ENCODE results near the gene SOD2.

SOD2 gene

GRCh38 chr6:159655409-159655988 is 37.5 kb downstream of the SOD2 start:
- no peak overlapping the region for H3K27ac ChIP-seq
- TF ChIP-seq ZFX (IDR thresholded peaks at IDR 0.05; ENCODE audit: borderline replicate concordance) (no peak), CTCF (IDR thresholded peaks at IDR 0.05) (no peak)

GRCh38 chr6:159654483-159655098 is 38.5 kb downstream of the SOD2 start:
- H3K27ac ChIP-seq, result no peak overlapping the region
- no peak for TF ChIP-seq ZFX (IDR thresholded peaks at IDR 0.05; ENCODE audit: borderline replicate concordance)
- peak; percentile 78 for TF ChIP-seq CTCF (IDR thresholded peaks at IDR 0.05)

- H3K27ac ChIP-seq, result no peak overlapping the region
- TF ChIP-seq ZFX (IDR thresholded peaks at IDR 0.05; ENCODE audit: borderline replicate concordance) (no peak), CTCF (IDR thresholded peaks at IDR 0.05) (no peak)
Observed at GRCh38 chr6:159650314-159650713, 42.7 kb downstream of the SOD2 start.

GRCh38 chr6:159649441-159649840 is 43.6 kb downstream of the SOD2 start:
- no peak for TF ChIP-seq CTCF (IDR thresholded peaks at IDR 0.05)
- no peak for TF ChIP-seq ZFX (IDR thresholded peaks at IDR 0.05; ENCODE audit: borderline replicate concordance)
- no peak overlapping the region for H3K27ac ChIP-seq

GRCh38 chr6:159646733-159647132 is 46.3 kb downstream of the SOD2 start:
- no peak overlapping the region for H3K27ac ChIP-seq
- TF ChIP-seq ZFX (IDR thresholded peaks at IDR 0.05; ENCODE audit: borderline replicate concordance) (no peak), CTCF (IDR thresholded peaks at IDR 0.05) (no peak)

- H3K27ac ChIP-seq, result no peak overlapping the region
- TF ChIP-seq CTCF (IDR thresholded peaks at IDR 0.05), result no peak
- TF ChIP-seq ZFX (IDR thresholded peaks at IDR 0.05; ENCODE audit: borderline replicate concordance), result no peak
Observed at GRCh38 chr6:159646116-159646515, 46.9 kb downstream of the SOD2 start.

GRCh38 chr6:159645640-159646039 is 47.4 kb downstream of the SOD2 start:
- H3K27ac ChIP-seq, result no peak overlapping the region
- no peak for TF ChIP-seq ZFX (IDR thresholded peaks at IDR 0.05; ENCODE audit: borderline replicate concordance)
- TF ChIP-seq CTCF (IDR thresholded peaks at IDR 0.05), result no peak

Data from 22Rv1 (cell line).